Stomach (tissue), 4 donors: ENCODE results near the gene RSPH10B2.
"Not testable (repeated sequence)": the region's sequence is repeated elsewhere in the genome, so short reads cannot be mapped to it uniquely, and the experiment has no call there.

Source experiments
- POLR2A ChIP-seq, 4 donors: fragments of 450-650 bp; IDR thresholded peaks; one replicate each; pipeline ENCODE4 v1.6.1; 2016; ENCODE audit warnings: antibody characterized with exemption in 4 of 4, control low read depth in 2 of 4, mild to moderate bottlenecking in 1 of 4, moderate library complexity in 1 of 4
- POLR2AphosphoS5 ChIP-seq, 3 donors: sonication (generic); formaldehyde crosslinking; IDR thresholded peaks; one replicate each; pipeline ENCODE4 v1.6.1; 2016; ENCODE audit warnings: antibody characterized with exemption in 3 of 3

GRCh38 chr7:6807393-6807918 is 53.6 kb downstream of the RSPH10B2 start:
- not testable (repeated sequence) for TF ChIP-seq POLR2A, POLR2AphosphoS5 (IDR thresholded peaks at IDR 0.05)
